Body of pancreas (tissue), 4 donors: ENCODE measurements around the gene OST4.

Experiments
- CTCF ChIP-seq, 7 experiments: fragments of 450-650 bp in 4 of 7; fragments of 200-600 bp in 3 of 7; sonication (generic) in 3 of 7; IDR thresholded peaks; one replicate each; pipeline ENCODE4 v1.5.1; 2016 to 2019; ENCODE audit warnings: antibody characterized with exemption in 7 of 7
- POLR2A ChIP-seq, 3 donors: fragments of 450-650 bp; IDR thresholded peaks; one replicate each; pipeline ENCODE4 v1.6.1; 2016; ENCODE audit warnings: antibody characterized with exemption in 3 of 3, mild to moderate bottlenecking in 2 of 3

- TF ChIP-seq CTCF (IDR thresholded peaks at IDR 0.05), result no peak
- TF ChIP-seq POLR2A (IDR thresholded peaks at IDR 0.05), result no peak
Observed at GRCh38 chr2:27042159-27042661, 29.2 kb downstream of the OST4 start.
